SK-MEL-5 (cell line): ENCODE data around the gene CALM1. TPM values are rescaled to one million over a fixed set of nuclear protein-coding genes. Genes with fewer than 3 reads are reported as not detected.
A peak's percentile ranks its signal among the peaks of the same experiment; 100 is the strongest.
"Not testable (repeated sequence)": the region's sequence is repeated elsewhere in the genome, so short reads cannot be mapped to it uniquely, and the experiment has no call there.

Experiments used
- DNase-seq: peaks from one replicate; pipeline ENCODE4 v3.0.0-alpha.2; 2016; ENCODE audit warnings: low read depth, low spot score
- in situ Hi-C: cut with HindIII; loops from 2 replicates; pipeline ENCODE4 v1.10.0; 2016; ENCODE audit warnings: low sequenced_read_pairs, high pct_unique_total_duplicates, low pct_unique_long_range_greater_than_20kb
- total RNA-seq: library from RNA; depleted of rRNA; stranded (reverse); fragments of >200 nt; shearing (Covaris generic); gene quantifications from 2 replicates; pipeline ENCODE4 v1.2.3, GENCODE V29; 2014

The CALM1 gene
- total RNA-seq, 1 experiment from 2014 or later = 303 TPM

DNA sequence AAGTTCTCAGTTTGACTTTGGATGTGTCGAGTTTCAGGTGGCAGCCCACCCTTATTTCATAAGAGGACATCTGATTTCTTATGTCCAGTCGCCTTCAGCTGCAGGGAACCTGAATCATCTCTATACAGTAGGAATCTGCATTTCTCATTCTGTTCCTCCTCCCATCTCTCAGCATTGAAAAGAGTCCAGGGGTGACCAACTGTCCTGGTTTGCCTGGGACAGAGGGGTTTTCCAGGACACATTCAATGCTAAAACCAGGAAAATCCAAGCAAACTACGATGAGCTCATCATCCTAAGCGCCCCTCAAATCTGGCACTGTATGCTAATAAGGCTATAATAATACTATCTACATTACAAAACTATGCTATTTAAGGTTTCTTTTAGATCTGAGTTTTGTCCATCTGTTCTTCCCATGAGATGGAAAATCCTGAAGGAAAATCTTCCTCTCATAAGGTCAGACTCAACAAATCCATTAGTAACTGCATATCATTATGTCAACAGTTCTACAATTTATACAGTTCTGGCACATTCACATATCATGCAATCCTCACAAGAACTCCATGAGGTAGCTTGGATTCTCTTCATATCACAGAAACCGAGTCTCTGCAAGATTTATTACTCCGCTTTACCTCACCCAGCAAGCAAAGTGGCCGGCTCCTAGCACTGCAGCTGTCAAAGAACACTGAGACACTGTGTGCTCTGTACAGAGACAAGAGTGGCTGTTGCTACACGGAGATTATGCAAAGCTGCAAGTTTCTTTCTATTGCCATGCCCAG is 15.6 kb upstream of the CALM1 start:
- in situ Hi-C loops = no loop called here
- peak; percentile 43 for DNase-seq

- in situ Hi-C loops = no loop called here
- no peak for DNase-seq
These were observed 14.8 kb upstream of the CALM1 start for GRCh38 chr14:90381999-90382451.

DNA sequence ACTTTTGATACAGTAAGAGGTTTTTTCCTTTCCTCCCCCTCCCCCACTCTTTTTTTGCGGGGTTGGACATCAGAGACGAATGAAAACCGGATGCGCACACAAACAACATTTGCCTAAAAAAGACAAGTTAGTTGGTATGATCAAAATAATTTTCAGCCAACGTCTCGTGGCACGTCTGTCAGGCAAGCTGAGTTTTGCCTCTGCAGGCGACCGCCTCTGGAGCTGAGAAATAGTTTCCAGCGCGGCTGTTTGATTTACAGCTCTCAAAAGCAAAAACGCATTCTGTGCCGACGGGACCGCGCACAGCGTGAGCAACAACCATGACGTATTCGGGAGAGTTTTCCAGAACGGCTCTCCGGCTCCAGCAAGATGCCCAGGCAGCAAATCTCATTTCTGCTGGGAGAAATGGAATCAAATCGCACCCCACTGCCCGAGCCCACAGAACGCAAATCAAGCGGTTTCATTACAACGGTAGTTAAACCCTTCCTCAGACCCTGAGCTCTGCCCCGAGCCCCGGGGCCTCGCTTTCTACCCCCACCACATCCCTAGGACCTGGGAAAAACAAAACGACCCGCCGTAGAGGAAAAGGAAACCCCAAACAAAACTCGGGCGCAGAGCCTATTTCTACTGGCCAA is 14.2 kb upstream of the CALM1 start:
- peak; percentile 68 for DNase-seq
- in situ Hi-C loops = no loop called here

- peak; percentile 82 for DNase-seq
- in situ Hi-C loops = no loop called here
These were observed 13.6 kb upstream of the CALM1 start for GRCh38 chr14:90383126-90383730.

GRCh38 chr14:90383731-90384542 is 12.9 kb upstream of the CALM1 start:
- DNase-seq = no peak
- in situ Hi-C loops = no loop called here

DNA sequence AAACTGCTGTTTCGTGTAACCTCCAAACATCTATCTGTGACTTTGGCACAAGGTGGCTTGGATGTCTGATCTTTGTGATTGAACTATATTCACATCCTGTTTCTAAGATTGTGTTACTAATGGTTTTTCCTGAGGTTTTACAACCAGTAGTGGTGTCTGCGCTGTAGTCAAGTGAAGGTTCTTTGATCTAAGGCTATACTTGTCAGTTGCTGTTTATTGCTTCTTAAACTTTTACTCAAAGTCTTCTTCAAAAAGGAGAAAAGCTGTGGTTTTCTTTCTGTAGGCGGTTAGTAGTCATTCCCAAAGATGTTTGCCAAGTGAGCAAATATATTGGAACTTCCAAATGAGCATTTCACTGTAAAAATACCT is 12.3 kb upstream of the CALM1 start:
- in situ Hi-C loops = no loop called here
- DNase-seq = no peak

DNA sequence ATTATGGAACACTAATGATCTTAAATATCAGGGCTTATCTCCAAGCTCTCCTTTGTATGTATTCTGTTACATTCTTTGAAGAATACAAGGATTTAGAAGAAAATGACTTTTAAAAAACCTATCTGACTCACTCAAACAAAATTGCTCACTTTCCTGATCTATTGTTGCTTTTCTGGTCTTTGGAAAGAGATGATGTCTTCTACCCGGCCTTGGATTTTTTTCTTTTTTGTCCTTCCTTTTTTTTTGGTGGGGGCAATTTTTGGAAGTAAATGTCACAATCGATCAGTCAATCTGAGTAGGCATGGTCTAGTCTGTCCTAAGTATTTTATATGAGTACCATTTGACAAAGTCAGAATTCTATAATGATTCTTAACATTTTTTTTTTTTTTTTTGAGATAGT is 10.5 kb upstream of the CALM1 start:
- DNase-seq = no peak
- in situ Hi-C loops = no loop called here

DNA sequence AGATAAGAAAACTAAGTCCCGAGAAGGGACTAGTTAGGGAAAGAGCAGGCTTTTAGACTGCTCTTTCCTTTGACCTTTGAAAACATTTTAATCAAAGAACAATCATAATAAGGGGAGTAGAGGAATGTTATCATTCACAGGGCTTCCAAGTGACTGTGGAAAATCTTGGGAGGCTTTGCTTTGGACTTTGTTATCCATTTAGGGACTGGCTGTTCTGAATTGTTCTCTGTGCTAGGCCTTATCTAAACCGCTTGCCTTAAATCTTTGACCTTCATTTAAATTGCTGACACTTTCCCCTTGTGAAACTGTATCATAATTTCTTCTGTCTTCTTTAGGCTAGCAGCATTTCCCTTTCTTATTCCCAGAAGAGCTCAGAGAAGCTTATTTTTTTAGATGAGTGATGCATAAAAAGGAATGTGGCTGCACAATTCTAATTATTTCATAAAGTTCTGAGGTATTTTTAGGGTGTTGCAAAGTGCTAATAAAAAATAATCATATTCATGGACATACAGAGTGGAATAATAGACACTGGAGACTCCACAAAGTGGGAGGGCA is 9.5 kb upstream of the CALM1 start:
- DNase-seq = no peak
- in situ Hi-C loops = no loop called here

GRCh38 chr14:90388437-90388836 is 8.4 kb upstream of the CALM1 start:
- in situ Hi-C loops = no loop called here
- DNase-seq = no peak

GRCh38 chr14:90388982-90389381 is 7.8 kb upstream of the CALM1 start:
- no peak for DNase-seq
- in situ Hi-C loops = no loop called here

DNA sequence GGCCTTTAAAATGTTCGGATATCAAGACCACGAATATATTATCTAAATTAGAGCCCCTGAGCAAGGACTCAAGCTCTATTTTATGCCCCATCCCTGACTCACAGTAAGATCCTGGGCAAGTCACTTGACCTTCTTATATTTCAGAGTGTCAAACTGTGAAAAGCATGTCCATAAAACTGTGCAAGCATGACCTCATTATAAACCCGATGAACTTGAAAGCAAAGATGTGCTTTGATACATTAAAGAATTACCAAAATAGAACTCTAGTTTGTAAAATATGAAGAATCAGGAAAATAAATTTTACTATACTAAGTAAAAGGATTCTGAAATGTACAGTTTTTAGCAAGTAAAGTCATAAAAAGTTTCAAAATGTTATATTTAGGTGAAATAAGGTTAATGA is 2.9 kb upstream of the CALM1 start:
- no peak for DNase-seq
- in situ Hi-C loops = no loop called here

- in situ Hi-C loops, DNase-seq: not testable (repeated sequence)
These were observed 2.0 kb upstream of the CALM1 start for GRCh38 chr14:90394782-90395181.

DNA sequence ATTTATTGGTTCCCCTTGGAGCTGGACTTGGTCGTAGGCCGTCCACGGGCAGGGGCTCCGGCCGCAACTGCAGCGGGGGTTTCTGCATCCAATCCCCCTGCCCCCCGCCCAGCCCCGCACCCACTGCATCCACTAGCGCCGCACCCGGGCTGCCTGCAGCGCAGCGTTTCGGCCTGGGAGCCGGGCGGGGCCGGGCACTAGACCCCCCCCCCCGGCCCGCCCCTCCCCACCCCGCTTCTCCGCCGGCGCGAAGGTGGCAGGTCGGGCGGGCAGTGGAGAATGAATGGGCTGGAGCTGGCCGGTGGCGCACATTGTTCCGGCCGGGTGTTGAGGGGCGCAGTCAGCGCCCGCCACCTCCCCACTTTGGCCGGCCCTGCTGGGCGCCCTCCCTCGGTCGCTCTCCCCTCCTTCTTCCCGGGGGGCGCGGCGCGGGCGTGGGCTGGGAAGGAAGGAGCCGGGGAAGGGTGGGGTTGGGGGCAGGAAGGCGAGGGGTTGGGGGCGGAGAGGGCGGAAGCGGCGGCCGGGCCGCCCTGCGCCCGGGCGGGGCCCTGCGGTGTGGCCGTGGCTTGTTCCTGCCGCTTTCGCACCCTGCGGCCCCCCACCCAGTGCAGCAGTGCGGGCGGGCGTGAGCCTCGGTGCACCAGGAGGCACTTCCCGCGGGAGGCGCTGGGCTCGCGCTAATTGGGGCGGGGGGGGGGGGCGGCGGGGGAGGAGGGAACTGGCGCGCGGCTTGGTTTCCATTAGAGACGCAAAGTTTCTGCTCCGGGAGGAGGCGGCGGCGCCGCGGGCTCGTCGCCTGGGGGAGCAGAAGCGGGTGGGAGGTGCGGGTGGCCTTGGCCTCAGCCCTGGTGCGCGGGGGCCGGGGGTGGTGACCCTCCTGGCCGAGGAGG is 841 bp downstream of the CALM1 start:
- in situ Hi-C loops = no loop called here
- DNase-seq = peak; percentile 39

DNA sequence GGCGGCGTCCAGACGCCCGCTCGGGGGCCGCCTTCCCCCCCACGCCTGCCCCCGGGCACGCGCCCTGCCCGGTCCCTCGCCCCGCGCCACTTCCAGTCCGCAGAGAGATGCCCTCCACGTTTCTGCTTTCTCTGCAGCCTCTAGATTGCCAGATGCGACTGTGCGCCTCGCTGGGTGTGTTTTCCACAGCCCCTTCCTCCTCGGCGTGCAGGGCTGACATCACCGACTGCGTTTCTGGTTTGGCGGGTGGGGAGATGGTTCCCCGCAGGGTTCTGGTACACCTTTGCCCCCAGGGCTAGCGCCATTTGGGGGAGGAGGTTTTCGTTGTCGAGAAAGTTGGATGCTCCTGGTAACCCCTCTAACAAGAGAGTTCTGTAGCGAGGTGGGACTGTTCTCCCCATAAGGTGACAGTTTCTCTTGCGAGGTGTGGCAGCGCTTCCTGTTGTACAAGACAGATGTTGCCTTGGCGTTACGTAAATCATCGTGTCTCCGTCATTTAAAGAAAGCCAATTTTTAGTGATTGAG is 1.5 kb downstream of the CALM1 start:
- no peak for DNase-seq
- in situ Hi-C loops = no loop called here

GRCh38 chr14:90398841-90399540 is 2.2 kb downstream of the CALM1 start:
- in situ Hi-C loops = no loop called here
- DNase-seq = no peak
